ENCODE measurements around the gene ADGRD1. TPM values are rescaled to one million over a fixed set of nuclear protein-coding genes. Genes with fewer than 3 reads are reported as not detected.

ADGRD1 gene
- total RNA-seq, 1 donor from 2014 or later: 1.7 TPM

GRCh38 chr12:131025234-131025633 is 71.5 kb downstream of the ADGRD1 start:
- Mint-ChIP-seq H3K4me1 (ENCODE audit: unreplicated experiment) (peaks cover 3% of the 10 kb centered on the region), H3K4me3 (ENCODE audit: unreplicated experiment) (no peak overlapping the region), H3K36me3 (ENCODE audit: low read depth, unreplicated experiment) (no peaks in the 10 kb centered on the region), H3K9me3 (ENCODE audit: unreplicated experiment) (no peaks in the 10 kb centered on the region), H3K27me3 (ENCODE audit: unreplicated experiment) (peaks cover 9% of the 10 kb centered on the region), H3K27ac (ENCODE audit: unreplicated experiment) (no peak overlapping the region)
- no peak for TF ChIP-seq CTCF (IDR thresholded peaks at IDR 0.05; ENCODE audit: unreplicated experiment)
- no peak for DNase-seq (ENCODE audit: low spot score)

GRCh38 chr12:131025939-131026702 is 72.4 kb downstream of the ADGRD1 start:
- Mint-ChIP-seq H3K9me3 (ENCODE audit: unreplicated experiment) (no peaks in the 10 kb centered on the region), H3K4me3 (ENCODE audit: unreplicated experiment) (no peak overlapping the region), H3K4me1 (ENCODE audit: unreplicated experiment) (peaks cover 3% of the 10 kb centered on the region), H3K36me3 (ENCODE audit: low read depth, unreplicated experiment) (no peaks in the 10 kb centered on the region), H3K27me3 (ENCODE audit: unreplicated experiment) (peaks cover 9% of the 10 kb centered on the region), H3K27ac (ENCODE audit: unreplicated experiment) (no peak overlapping the region)
- DNase-seq (ENCODE audit: low spot score): no peak
- TF ChIP-seq CTCF (IDR thresholded peaks at IDR 0.05; ENCODE audit: unreplicated experiment): no peak

GRCh38 chr12:131026754-131027153 is 73.0 kb downstream of the ADGRD1 start:
- no peak overlapping the region for H3K27ac Mint-ChIP-seq (ENCODE audit: unreplicated experiment)
- DNase-seq (ENCODE audit: low spot score): no peak
- peaks cover 3% of the 10 kb centered on the region for H3K4me1 Mint-ChIP-seq (ENCODE audit: unreplicated experiment)
- peaks cover 9% of the 10 kb centered on the region for H3K27me3 Mint-ChIP-seq (ENCODE audit: unreplicated experiment)
- TF ChIP-seq CTCF (IDR thresholded peaks at IDR 0.05; ENCODE audit: unreplicated experiment): no peak
- H3K4me3 Mint-ChIP-seq (ENCODE audit: unreplicated experiment): no peak overlapping the region
- no peaks in the 10 kb centered on the region for H3K9me3 Mint-ChIP-seq (ENCODE audit: unreplicated experiment)
- H3K36me3 Mint-ChIP-seq (ENCODE audit: low read depth, unreplicated experiment): no peaks in the 10 kb centered on the region

DNA sequence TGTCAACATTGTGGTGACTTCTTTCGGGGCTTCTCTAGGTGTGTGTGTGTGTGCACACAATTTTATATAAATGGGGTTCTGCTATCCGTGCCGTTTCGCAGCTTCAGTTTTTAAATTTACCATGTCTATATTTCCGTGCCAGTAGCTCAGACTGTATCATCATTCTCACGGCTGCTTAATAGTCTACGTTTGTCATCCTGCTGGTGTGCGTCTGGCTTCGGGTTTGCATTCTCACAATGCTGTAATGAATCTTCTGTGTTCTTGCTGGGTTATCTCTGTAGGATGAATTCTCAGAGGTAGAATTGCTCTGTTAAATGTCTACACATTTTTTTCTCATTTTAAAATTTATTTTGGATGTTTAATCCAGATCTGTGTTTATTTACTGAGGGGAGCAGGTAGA is 73.6 kb downstream of the ADGRD1 start:
- H3K36me3 Mint-ChIP-seq (ENCODE audit: low read depth, unreplicated experiment): no peaks in the 10 kb centered on the region
- no peak for TF ChIP-seq CTCF (IDR thresholded peaks at IDR 0.05; ENCODE audit: unreplicated experiment)

GRCh38 chr12:131027876-131028586 is 74.3 kb downstream of the ADGRD1 start:
- Mint-ChIP-seq H3K27ac (ENCODE audit: unreplicated experiment) (no peak overlapping the region), H3K4me3 (ENCODE audit: unreplicated experiment) (no peak overlapping the region), H3K36me3 (ENCODE audit: low read depth, unreplicated experiment) (no peaks in the 10 kb centered on the region), H3K9me3 (ENCODE audit: unreplicated experiment) (no peaks in the 10 kb centered on the region), H3K27me3 (ENCODE audit: unreplicated experiment) (peaks cover 13% of the 10 kb centered on the region), H3K4me1 (ENCODE audit: unreplicated experiment) (peaks cover 3% of the 10 kb centered on the region)
- DNase-seq (ENCODE audit: low spot score): no peak
- no peak for TF ChIP-seq CTCF (IDR thresholded peaks at IDR 0.05; ENCODE audit: unreplicated experiment)

More for the DNA sequence above, 73.6 kb downstream of the ADGRD1 start:
- H3K27me3 Mint-ChIP-seq (ENCODE audit: unreplicated experiment): peaks cover 10% of the 10 kb centered on the region
- H3K27ac Mint-ChIP-seq (ENCODE audit: unreplicated experiment): no peak overlapping the region
- no peak for DNase-seq (ENCODE audit: low spot score)
- no peak overlapping the region for H3K4me3 Mint-ChIP-seq (ENCODE audit: unreplicated experiment)
- no peaks in the 10 kb centered on the region for H3K9me3 Mint-ChIP-seq (ENCODE audit: unreplicated experiment)
- H3K4me1 Mint-ChIP-seq (ENCODE audit: unreplicated experiment): peaks cover 3% of the 10 kb centered on the region

All from endothelial cell (in vitro differentiated cells).